K562 (cell line): Measurements from ENCODE around the gene UQCRHL. TPM values are rescaled to one million over a fixed set of nuclear protein-coding genes. Genes with fewer than 3 reads are reported as not detected.

Source experiments
- CCNT2 ChIP-seq: IDR thresholded peaks from 2 replicates; pipeline ENCODE4 v1.6.1; 2011; ENCODE audit warnings: borderline replicate concordance, low read depth, mild to moderate bottlenecking, moderate library complexity, mixed read lengths, low read length; ENCODE audit not compliant: insufficient read length; ENCODE audit errors: extremely low read depth
- CEBPZ ChIP-seq: fragments of 150-350 bp; IDR thresholded peaks from 2 replicates; pipeline ENCODE4 v1.6.1; 2014; ENCODE audit warnings: low read depth, mild to moderate bottlenecking, low read length, borderline replicate concordance
- ESRRA ChIP-seq: fragments of 450-650 bp; IDR thresholded peaks from 2 replicates; pipeline ENCODE4 v1.6.1; 2014; ENCODE audit warnings: low read depth, mild to moderate bottlenecking, moderate library complexity, borderline replicate concordance
- GATAD2A ChIP-seq: fragments of 450-650 bp; IDR thresholded peaks from 2 replicates; pipeline ENCODE4 v1.6.1; 2017
- GTF2E2 ChIP-seq: fragments of 200-800 bp; sonication (Bioruptor generic); IDR thresholded peaks from 2 replicates; pipeline ENCODE4 v1.6.1; 2016; ENCODE audit warnings: missing genetic modification characterization, missing compliant biosample characterization
- JUN ChIP-seq, 2 experiments: sonication (generic) in 1 of 2; formaldehyde crosslinking in 1 of 2; IDR thresholded peaks; 2 replicates each; pipeline versions ENCODE4 v1.6.1 to v1.8.0; 2012 to 2022; ENCODE audit warnings: borderline replicate concordance in 2 of 2, mild to moderate bottlenecking in 2 of 2, improper control_type of control experiment in 1 of 2, low read depth in 1 of 2, low read length in 1 of 2, missing genetic modification reagents in 1 of 2
- L3MBTL2 ChIP-seq: fragments of 450-650 bp; IDR thresholded peaks from 2 replicates; pipeline ENCODE4 v1.6.1; 2016; ENCODE audit warnings: mild to moderate bottlenecking, moderate library complexity
- MEF2A ChIP-seq: IDR thresholded peaks from 2 replicates; pipeline ENCODE4 v1.6.1; 2011; ENCODE audit warnings: low read depth, mild to moderate bottlenecking, low read length, moderate library complexity; ENCODE audit not compliant: control insufficient read depth
- NEUROD1 ChIP-seq: fragments of 150-350 bp; IDR thresholded peaks from 2 replicates; pipeline ENCODE4 v1.6.1; 2014; ENCODE audit warnings: borderline replicate concordance, low read length, low read depth; ENCODE audit not compliant: partially characterized antibody
- NFIC ChIP-seq: fragments of 450-650 bp; IDR thresholded peaks from 2 replicates; pipeline ENCODE4 v1.6.1; 2017; ENCODE audit warnings: mild to moderate bottlenecking, inconsistent platforms
- POLR2B ChIP-seq: fragments of 450-650 bp; IDR thresholded peaks from 2 replicates; pipeline ENCODE4 v1.6.1; 2018; ENCODE audit warnings: low read depth; ENCODE audit not compliant: partially characterized antibody
- SMAD1 ChIP-seq: fragments of 150-350 bp; IDR thresholded peaks from 2 replicates; pipeline ENCODE4 v1.6.1; 2014; ENCODE audit warnings: low read length, low read depth; ENCODE audit not compliant: partially characterized antibody
- SMAD4 ChIP-seq: fragments of 250-450 bp; sonication (Bioruptor Pico); conservative IDR thresholded peaks from 2 replicates; pipeline ENCODE4 v1.8.0; 2021; ENCODE audit warnings: inconsistent platforms, mild to moderate bottlenecking, moderate library complexity
- TEAD2 ChIP-seq: fragments of 450-650 bp; IDR thresholded peaks from 2 replicates; pipeline ENCODE4 v1.6.1; 2016; ENCODE audit warnings: missing genetic modification characterization, control low read depth, missing compliant biosample characterization
- TFAM ChIP-seq: fragments of 250-450 bp; sonication (Bioruptor Pico); conservative IDR thresholded peaks from 2 replicates; pipeline ENCODE4 v1.5.0; 2021; ENCODE audit warnings: mild to moderate bottlenecking, moderate library complexity
- TFE3 ChIP-seq: fragments of 450-650 bp; formaldehyde crosslinking; IDR thresholded peaks from 2 replicates; pipeline ENCODE4 v1.4.0; 2020; ENCODE audit warnings: mild to moderate bottlenecking, mixed read lengths
- TRIM24 ChIP-seq, 2 experiments: fragments of 450-650 bp; IDR thresholded peaks; 2 replicates each; pipeline ENCODE4 v1.6.1; 2016
- ZBTB12 ChIP-seq: fragments of 250-450 bp; sonication (Bioruptor Pico); IDR thresholded peaks from 2 replicates; pipeline ENCODE4 v1.4.0; 2020
- ZNF444 ChIP-seq: fragments of 250-450 bp; sonication (Bioruptor Pico); IDR thresholded peaks from 2 replicates; pipeline ENCODE4 v1.4.0; 2020; ENCODE audit warnings: mild to moderate bottlenecking, moderate library complexity
- ZNF76 ChIP-seq: fragments of 250-450 bp; sonication (Bioruptor Pico); IDR thresholded peaks from 2 replicates; pipeline ENCODE4 v1.4.0; 2020; ENCODE audit warnings: mild to moderate bottlenecking, moderate library complexity, borderline replicate concordance
- polyA plus RNA-seq, 8 experiments: library from polyadenylated mRNA; depleted of rRNA in 4 of 8; stranded (reverse) in 5 of 8; unstranded in 3 of 8; fragments of >200 nt; fragmentation: Nextera tagmentation in 2 of 8; fragmentation: Illumina TruSeq in 1 of 8; extraction: Ambion mirVana in 2 of 8; extraction: Trizol in 1 of 8; gene quantifications; 2 replicates each; pipeline versions ENCODE4 v1.2.1 to v1.2.3, GENCODE V29; 2011 to 2014; ENCODE audit warnings: inconsistent platforms in 1 of 8, missing spikeins in 1 of 8
- total RNA-seq, 7 experiments: library from RNA; depleted of rRNA in 6 of 7; stranded (reverse); fragments of >200 nt in 6 of 7; fragmentation: Illumina TruSeq in 2 of 7; extraction: Trizol in 2 of 7; gene quantifications; 2 replicates each; pipeline versions ENCODE4 v1.2.1 to v1.2.3, GENCODE V29; 2011 to 2021; ENCODE audit warnings: low replicate concordance in 1 of 7

UQCRHL gene
- total and polyA plus RNA-seq, 9 of the 15 experiments (the other 6 are each of a cell fraction or from before 2014, with no cell fraction given) = 5.1 to 41.3 (median 21.8) TPM

- TF ChIP-seq MEF2A = no peak
- peak; percentile 34; the same call in 1 of the 2 replicates for TF ChIP-seq JUN (IDR thresholded peaks at IDR 0.05; ENCODE audit: borderline replicate concordance, low read depth, low read length)
- TF ChIP-seq JUN (CRISPR knock-in tag; IDR thresholded peaks at IDR 0.05; ENCODE audit: borderline replicate concordance) = no peak
- TF ChIP-seq SMAD1 = no peak
- TF ChIP-seq TEAD2 (tag) = no peak
- no peak for TF ChIP-seq ZBTB12 (CRISPR knock-in tag)
- TF ChIP-seq GTF2E2 (tag) = peak; percentile 82; the same call in 1 of the 2 replicates
- TF ChIP-seq L3MBTL2 = peak; percentile 64
- no peak for TF ChIP-seq NEUROD1
- TF ChIP-seq SMAD4 (CRISPR knock-in tag) = peak; percentile 86
- peak; percentile 76; the same call in 1 of the 2 replicates for TF ChIP-seq ZNF76 (CRISPR knock-in tag)
- TF ChIP-seq POLR2B = peak; percentile 93
- TF ChIP-seq CCNT2 = peak; percentile 97
- no peak for TF ChIP-seq ZNF444
- no peak for TF ChIP-seq TFE3 (CRISPR knock-in tag)
- 0 out of 2 replicates have a peak, but pooled peaks have one; percentile 33 for TF ChIP-seq NFIC
- TF ChIP-seq TRIM24 (IDR thresholded peaks at IDR 0.05) = peak in 1 of 2 experiments; percentile 28; a peak in 1 of 4 replicates
- no peak for TF ChIP-seq GATAD2A
- TF ChIP-seq ESRRA = peak; percentile 39; the same call in 1 of the 2 replicates
- TF ChIP-seq TFAM (CRISPR knock-in tag) = no peak
- TF ChIP-seq CEBPZ = no peak
Measured at GRCh38 chr1:15847100-15847892, 39.8 kb upstream of the UQCRHL start, which contains the start of gene SPEN (continued).
